Hematopoietic multipotent progenitor cell treated with erythropoietin and hydrocortisone succinate and interleukin-3 and kit ligand, for 8 days (in vitro differentiated cells): ENCODE measurements around the gene BMP2.

Experiments
- DNase-seq: peaks from one replicate; pipeline ENCODE4 v3.0.0-alpha.2; 2015

Gene BMP2

GRCh38 chr20:6768228-6769140 lies 998 bp downstream of the BMP2 start:
- no peak for DNase-seq

GRCh38 chr20:6769903-6770785 lies 2.7 kb downstream of the BMP2 start:
- DNase-seq = no peak

DNA sequence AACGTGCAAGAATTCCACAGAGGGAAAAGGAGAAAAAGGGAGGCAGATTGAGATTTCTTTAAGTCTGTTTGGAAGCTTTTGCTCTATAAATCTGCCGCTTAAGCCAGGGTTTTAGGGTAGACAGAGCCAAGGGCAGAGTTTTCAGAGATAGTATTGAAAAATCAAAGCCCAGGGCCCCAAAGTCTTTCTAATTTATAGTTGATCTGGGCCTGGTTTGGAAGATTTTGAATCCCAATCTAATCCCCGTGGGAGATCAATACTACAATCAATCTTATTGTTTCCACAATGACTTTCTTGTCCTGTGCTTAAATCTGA lies 3.3 kb downstream of the BMP2 start:
- DNase-seq = no peak

DNA sequence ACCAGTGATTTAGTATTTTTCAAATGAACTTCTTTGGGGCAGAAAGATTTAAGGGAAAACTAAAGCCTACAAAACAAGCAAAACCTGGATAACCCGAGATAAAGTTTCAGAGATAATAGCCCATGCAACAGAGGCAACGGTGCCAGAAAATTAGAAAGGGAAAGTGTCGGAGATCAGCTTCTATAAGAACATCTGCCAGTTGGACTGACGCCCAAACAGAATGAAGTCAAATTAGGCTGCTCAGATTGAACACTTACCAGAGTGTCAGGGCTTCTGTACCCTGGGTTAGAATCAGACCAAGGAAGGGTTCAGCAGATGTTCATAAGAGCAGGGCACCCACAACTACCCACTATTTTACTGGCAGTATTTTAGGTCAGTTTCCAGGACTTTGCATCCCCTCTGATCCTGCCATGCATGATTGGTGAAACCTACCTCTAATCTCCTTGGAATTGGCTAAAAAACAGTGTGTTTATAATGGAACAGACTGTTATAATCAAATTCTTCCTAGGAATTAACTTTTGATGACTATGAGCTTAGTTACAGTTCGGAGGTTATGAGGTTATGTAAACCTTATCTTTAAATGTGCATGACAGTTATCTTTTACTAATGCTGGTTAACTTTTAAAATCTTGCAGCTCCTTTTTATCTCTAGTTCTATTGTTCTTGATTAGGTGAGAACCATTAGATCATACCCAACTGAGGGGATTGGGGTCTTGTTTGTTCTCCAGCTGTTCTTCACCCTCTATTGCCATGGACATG lies 13.1 kb downstream of the BMP2 start:
- no peak for DNase-seq

- no peak for DNase-seq
These were observed 16.3 kb downstream of the BMP2 start for GRCh38 chr20:6783752-6784151.

- DNase-seq = no peak
These were observed 16.7 kb downstream of the BMP2 start for GRCh38 chr20:6784210-6784631.

DNA sequence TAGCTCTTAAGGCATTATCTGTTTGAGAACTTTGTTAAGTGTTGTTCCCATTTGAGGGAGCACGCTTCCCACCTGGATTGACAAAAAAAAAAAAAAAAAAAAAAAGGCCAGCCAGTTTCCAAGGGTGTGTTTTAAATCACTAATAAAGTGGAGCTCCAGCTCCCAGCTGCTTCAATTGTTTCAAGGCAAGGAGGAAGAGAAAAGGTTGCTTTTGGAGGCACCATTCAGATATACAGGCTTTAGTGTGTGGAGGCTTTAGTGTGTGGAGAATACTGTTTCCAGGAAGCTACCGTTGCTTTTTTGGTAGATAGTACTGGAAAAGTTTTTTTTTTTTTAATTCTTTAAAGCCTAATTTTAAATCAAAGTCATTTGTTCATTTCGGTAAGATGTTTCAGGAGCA lies 17.3 kb downstream of the BMP2 start:
- no peak for DNase-seq

DNA sequence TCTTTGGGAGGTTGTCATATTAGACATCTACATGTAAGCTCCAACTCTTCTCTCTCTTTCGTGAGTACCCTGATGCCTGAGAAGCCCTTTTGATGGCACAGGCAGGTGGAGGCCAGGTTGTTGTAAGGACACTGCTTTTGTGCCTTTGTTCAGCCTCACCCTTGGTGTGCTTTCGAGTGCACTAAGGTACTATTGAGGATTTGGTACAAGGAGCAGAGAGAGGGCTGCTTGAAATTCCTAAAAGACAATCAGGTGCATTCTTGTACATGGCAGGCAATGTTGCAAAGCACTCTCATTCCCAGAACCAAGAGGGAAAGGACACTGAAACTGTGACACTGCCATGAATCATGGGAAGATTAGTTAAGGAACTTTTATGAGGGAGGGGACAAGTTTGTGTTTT lies 19.1 kb downstream of the BMP2 start:
- no peak for DNase-seq

- DNase-seq = no peak
These were observed 25.3 kb downstream of the BMP2 start for GRCh38 chr20:6792789-6793188.

DNA sequence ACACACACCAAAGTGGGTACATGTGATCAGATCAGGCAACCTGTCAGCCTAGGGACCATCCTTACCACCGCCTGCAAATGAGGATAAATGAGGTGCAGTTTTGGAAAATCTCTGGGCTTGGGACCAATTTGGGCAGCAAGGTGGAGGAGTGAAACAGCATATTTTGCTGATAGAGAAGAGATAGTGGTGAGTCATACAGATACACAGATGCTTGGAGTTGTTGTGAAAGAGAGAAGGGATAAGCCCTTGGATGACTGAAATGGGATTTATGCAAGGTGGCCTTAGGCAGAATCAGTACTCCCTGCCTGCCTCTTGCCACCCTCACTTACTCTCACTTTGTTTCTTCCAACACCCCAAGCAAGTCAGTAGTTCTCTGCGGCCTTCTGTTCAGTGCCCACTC lies 34.7 kb downstream of the BMP2 start:
- no peak for DNase-seq

GRCh38 chr20:6806275-6806674 lies 38.8 kb downstream of the BMP2 start:
- DNase-seq = no peak

DNA sequence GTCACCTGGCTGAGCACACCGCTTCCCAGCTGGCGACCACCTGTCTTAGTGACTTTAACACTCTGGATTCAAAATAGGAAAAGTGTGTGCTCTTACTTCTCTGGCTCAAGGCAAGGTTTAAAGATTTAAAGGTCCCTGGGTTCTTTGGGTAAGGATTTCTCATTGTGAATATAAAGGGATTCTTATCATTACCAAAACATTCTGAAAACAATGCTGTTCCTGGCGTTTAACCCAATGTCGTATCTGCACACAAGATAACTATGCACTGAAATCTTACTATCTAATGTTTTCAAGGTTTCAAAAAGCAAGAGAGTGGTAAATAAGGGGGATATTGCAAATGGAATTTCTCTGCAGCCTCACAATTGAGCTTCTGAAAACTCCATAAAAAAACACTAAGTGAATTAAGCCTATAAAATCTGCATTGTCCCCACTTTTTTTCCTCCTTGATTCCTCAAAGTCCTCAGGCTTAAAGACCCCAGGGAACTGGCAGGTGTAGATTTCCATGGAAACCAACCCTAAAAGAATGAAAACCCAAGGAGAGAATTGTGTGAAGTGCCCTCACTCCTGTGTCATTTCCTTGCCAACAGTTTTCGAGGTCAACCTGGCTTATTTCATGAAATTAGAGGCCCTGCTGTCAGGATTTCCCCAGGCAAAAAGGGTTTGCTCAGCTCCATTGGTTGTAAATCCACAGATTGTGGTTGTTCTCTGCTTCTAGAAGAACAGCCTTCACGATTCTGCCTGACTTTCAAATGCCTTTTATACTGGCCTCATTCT lies 44.0 kb downstream of the BMP2 start:
- no peak for DNase-seq

DNA sequence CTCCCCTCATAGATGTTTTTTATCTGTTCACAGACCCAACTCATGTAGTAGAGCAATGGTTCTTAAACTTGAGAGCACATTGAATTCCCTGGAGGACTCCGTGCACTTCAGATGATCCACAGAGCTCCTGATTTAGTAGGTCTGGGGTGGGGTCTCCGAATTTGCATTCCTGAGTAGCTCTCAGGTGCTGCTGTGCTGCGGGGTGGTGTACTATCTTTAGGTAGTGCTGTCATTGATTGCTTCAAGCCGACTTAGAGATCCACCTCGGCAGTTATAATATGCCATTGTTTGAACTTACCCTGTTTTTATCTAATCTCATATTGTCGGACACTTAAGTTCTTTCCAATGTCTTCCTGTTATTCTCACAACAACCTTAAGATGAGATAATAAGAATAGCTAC lies 45.0 kb downstream of the BMP2 start:
- DNase-seq = no peak

- no peak for DNase-seq
These were observed 47.5 kb downstream of the BMP2 start for GRCh38 chr20:6814945-6815344.

DNA sequence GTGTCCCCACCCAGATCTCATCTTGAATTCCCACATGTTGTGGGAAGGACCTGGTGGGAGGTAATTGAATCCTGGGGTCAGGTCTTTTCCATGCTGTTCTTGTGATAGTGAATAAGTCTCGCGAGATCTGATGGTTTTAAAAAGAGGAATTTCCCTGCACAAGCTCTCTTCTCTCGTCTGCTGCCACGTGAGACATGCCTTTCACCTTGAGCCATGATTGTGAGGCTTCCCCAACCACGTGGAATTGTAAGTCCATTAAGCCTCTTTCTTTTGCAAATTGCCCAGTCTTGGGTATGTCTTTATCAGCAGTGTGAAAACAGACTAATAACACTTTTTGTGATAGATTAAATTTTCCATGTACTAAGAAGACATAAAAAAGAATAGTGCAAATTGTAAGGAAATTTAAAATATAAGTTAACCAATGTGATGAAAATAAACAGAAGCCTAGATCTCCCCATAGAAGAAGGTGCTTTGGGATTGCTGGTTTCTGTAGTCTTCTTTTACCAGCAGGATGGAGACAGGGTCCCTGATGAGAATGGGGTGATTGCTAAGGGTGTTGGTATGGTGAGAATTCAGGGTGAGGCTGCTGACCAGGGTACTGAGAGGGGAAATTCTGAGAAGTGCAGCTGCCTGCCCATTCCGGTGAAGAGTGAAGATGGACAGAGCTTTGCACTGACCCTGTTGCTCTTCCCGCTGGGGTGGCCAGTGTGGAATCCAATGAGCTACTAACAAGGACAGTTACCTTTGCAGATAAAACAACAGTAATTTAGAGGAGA lies 50.7 kb downstream of the BMP2 start:
- DNase-seq = no peak

DNA sequence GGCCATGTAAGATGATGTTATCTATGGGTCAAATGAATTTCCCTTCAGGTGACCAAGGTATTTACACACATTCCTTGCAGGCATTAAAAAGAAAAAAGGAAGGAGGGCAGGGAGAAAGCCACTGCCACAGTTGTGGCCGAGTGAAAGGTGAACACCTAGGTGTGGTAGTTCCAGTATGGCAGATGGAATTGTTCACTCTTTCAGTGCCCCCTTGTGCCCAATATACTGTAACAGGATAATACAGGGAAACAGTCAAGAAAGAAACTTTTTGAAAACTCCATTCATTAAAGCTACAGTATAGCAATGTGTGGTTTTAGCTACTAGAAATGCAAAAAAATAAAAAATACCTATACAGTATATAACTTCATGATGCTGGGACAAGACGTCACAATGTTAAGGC lies 52.1 kb downstream of the BMP2 start:
- DNase-seq = no peak

GRCh38 chr20:6824401-6824800 lies 56.9 kb downstream of the BMP2 start:
- DNase-seq = no peak

DNA sequence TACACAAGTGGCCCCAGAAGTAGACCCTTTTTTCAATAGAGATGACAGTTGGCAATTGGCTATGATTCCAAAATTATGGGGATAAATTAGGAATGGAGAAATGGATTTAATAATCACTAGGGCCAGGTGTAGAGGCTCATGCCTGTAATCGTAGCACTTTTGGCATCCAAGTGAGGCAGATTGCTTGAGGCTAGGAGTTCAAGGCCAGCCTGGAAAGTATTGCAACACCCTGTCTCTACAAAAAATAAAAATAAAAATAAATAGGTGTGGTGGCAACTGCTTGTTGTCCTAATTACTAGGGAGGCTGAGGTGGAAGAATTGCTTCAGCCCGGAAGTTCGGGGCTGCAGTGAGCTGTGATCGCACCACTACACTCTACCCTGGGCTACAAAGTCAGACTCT lies 60.0 kb downstream of the BMP2 start:
- DNase-seq = no peak

DNA sequence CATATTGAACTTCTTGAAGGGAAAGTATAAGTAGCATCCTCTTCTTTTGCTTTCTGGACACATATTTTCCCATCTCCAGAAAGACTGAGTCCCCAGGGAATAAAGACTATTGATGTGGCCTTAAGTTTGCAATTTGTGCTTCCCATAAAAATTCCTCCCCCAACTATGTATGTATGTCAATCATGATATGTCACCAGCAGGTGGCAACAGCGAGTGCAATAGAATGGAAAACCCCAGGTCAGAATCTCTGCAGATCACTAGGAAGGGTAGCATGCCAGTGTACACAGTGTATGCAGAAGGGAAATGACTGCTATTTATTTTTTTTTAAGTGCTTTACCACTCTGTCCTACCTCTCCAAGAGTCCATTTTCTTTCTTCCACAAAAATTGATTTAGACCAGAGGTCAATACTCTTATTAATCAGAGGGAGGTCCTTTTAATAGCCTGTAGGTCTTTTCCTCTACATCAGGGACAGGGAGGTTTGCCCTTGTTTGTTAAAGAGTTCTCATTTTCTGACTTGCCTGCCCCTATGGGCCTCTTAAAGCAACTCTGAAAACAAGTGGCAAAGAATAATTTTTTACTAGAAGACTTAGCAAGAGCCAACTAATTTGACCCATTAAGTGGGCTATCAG lies 61.4 kb downstream of the BMP2 start:
- peak; percentile 60 for DNase-seq

GRCh38 chr20:6829510-6830116 lies 62.1 kb downstream of the BMP2 start:
- DNase-seq = no peak
